Measurements from ENCODE around the gene FHOD1.

Gene FHOD1

GRCh38 chr16:67242138-67242730 lies 5.0 kb downstream of the FHOD1 start:
- Histone ChIP-seq H3K4me1 (ENCODE audit: control insufficient read depth, insufficient read depth, low read length, poor library complexity, severe bottlenecking) (peaks cover 32% of the 10 kb centered on the region), H3K27ac (ENCODE audit: insufficient read depth, low read length, poor library complexity, severe bottlenecking) (peak overlapping the region; percentile 49)

GRCh38 chr16:67241008-67241900 lies 6.0 kb downstream of the FHOD1 start:
- Histone ChIP-seq H3K27me3 (replicated peaks; ENCODE audit: control insufficient read depth, insufficient read depth, low read length, poor library complexity, severe bottlenecking) (no peaks in the 10 kb centered on the region), H3K9me3 (ENCODE audit: control insufficient read depth, low read length) (no peaks in the 10 kb centered on the region), H3K36me3 (ENCODE audit: control insufficient read depth, insufficient read depth, low read length) (peaks cover 23% of the 10 kb centered on the region), H3K4me3 (ENCODE audit: insufficient read depth, low read depth, low read length, poor library complexity, severe bottlenecking) (no peak overlapping the region), H3K27ac (ENCODE audit: insufficient read depth, low read length, poor library complexity, severe bottlenecking) (peak overlapping the region; percentile 28), H3K4me1 (ENCODE audit: control insufficient read depth, insufficient read depth, low read length, poor library complexity, severe bottlenecking) (peaks cover 28% of the 10 kb centered on the region)
- no peak for DNase-seq

More at GRCh38 chr16:67242138-67242730, 5.0 kb downstream of the FHOD1 start:
- Histone ChIP-seq H3K4me3 (ENCODE audit: insufficient read depth, low read depth, low read length, poor library complexity, severe bottlenecking) (no peak overlapping the region), H3K36me3 (ENCODE audit: control insufficient read depth, insufficient read depth, low read length) (peaks cover 19% of the 10 kb centered on the region), H3K27me3 (replicated peaks; ENCODE audit: control insufficient read depth, insufficient read depth, low read length, poor library complexity, severe bottlenecking) (no peaks in the 10 kb centered on the region), H3K9me3 (ENCODE audit: control insufficient read depth, low read length) (no peaks in the 10 kb centered on the region)
- no peak for DNase-seq

GRCh38 chr16:67240506-67240905 lies 6.8 kb downstream of the FHOD1 start:
- Histone ChIP-seq H3K27ac (ENCODE audit: insufficient read depth, low read length, poor library complexity, severe bottlenecking) (no peak overlapping the region), H3K36me3 (ENCODE audit: control insufficient read depth, insufficient read depth, low read length) (peaks cover 23% of the 10 kb centered on the region), H3K4me3 (ENCODE audit: insufficient read depth, low read depth, low read length, poor library complexity, severe bottlenecking) (no peak overlapping the region), H3K4me1 (ENCODE audit: control insufficient read depth, insufficient read depth, low read length, poor library complexity, severe bottlenecking) (peaks cover 27% of the 10 kb centered on the region), H3K27me3 (replicated peaks; ENCODE audit: control insufficient read depth, insufficient read depth, low read length, poor library complexity, severe bottlenecking) (no peaks in the 10 kb centered on the region), H3K9me3 (ENCODE audit: control insufficient read depth, low read length) (no peaks in the 10 kb centered on the region)
- DNase-seq: no peak

GRCh38 chr16:67238806-67239470 lies 8.3 kb downstream of the FHOD1 start:
- Histone ChIP-seq H3K27me3 (replicated peaks; ENCODE audit: control insufficient read depth, insufficient read depth, low read length, poor library complexity, severe bottlenecking) (no peaks in the 10 kb centered on the region), H3K36me3 (ENCODE audit: control insufficient read depth, insufficient read depth, low read length) (peaks cover 32% of the 10 kb centered on the region), H3K4me1 (ENCODE audit: control insufficient read depth, insufficient read depth, low read length, poor library complexity, severe bottlenecking) (peaks cover 14% of the 10 kb centered on the region), H3K4me3 (ENCODE audit: insufficient read depth, low read depth, low read length, poor library complexity, severe bottlenecking) (no peak overlapping the region), H3K9me3 (ENCODE audit: control insufficient read depth, low read length) (no peaks in the 10 kb centered on the region), H3K27ac (ENCODE audit: insufficient read depth, low read length, poor library complexity, severe bottlenecking) (no peak overlapping the region)
- no peak for DNase-seq

GRCh38 chr16:67238278-67238575 lies 9.1 kb downstream of the FHOD1 start:
- no peak overlapping the region for H3K4me3 ChIP-seq (ENCODE audit: insufficient read depth, low read depth, low read length, poor library complexity, severe bottlenecking)
- no peaks in the 10 kb centered on the region for H3K9me3 ChIP-seq (ENCODE audit: control insufficient read depth, low read length)
- DNase-seq: no peak
- H3K27me3 ChIP-seq (replicated peaks; ENCODE audit: control insufficient read depth, insufficient read depth, low read length, poor library complexity, severe bottlenecking): no peaks in the 10 kb centered on the region
- peaks cover 33% of the 10 kb centered on the region for H3K36me3 ChIP-seq (ENCODE audit: control insufficient read depth, insufficient read depth, low read length)
- no peak overlapping the region for H3K27ac ChIP-seq (ENCODE audit: insufficient read depth, low read length, poor library complexity, severe bottlenecking)
- peaks cover 7% of the 10 kb centered on the region for H3K4me1 ChIP-seq (ENCODE audit: control insufficient read depth, insufficient read depth, low read length, poor library complexity, severe bottlenecking)

GRCh38 chr16:67237396-67238277 lies 9.6 kb downstream of the FHOD1 start:
- Histone ChIP-seq H3K9me3 (ENCODE audit: control insufficient read depth, low read length) (no peaks in the 10 kb centered on the region), H3K36me3 (ENCODE audit: control insufficient read depth, insufficient read depth, low read length) (peaks cover 33% of the 10 kb centered on the region), H3K4me1 (ENCODE audit: control insufficient read depth, insufficient read depth, low read length, poor library complexity, severe bottlenecking) (peaks cover 7% of the 10 kb centered on the region), H3K27ac (ENCODE audit: insufficient read depth, low read length, poor library complexity, severe bottlenecking) (peak overlapping the region; percentile 7), H3K27me3 (replicated peaks; ENCODE audit: control insufficient read depth, insufficient read depth, low read length, poor library complexity, severe bottlenecking) (no peaks in the 10 kb centered on the region), H3K4me3 (ENCODE audit: insufficient read depth, low read depth, low read length, poor library complexity, severe bottlenecking) (no peak overlapping the region)
- DNase-seq: no peak

GRCh38 chr16:67236563-67237395 lies 10.5 kb downstream of the FHOD1 start:
- peaks cover 7% of the 10 kb centered on the region for H3K4me1 ChIP-seq (ENCODE audit: control insufficient read depth, insufficient read depth, low read length, poor library complexity, severe bottlenecking)
- peak; percentile 74 to 83 (median 77) for DNase-seq
- H3K36me3 ChIP-seq (ENCODE audit: control insufficient read depth, insufficient read depth, low read length): peaks cover 33% of the 10 kb centered on the region
- H3K27me3 ChIP-seq (replicated peaks; ENCODE audit: control insufficient read depth, insufficient read depth, low read length, poor library complexity, severe bottlenecking): no peaks in the 10 kb centered on the region
- H3K9me3 ChIP-seq (ENCODE audit: control insufficient read depth, low read length): no peaks in the 10 kb centered on the region
- peak overlapping the region; percentile 71 for H3K27ac ChIP-seq (ENCODE audit: insufficient read depth, low read length, poor library complexity, severe bottlenecking)
- no peak overlapping the region for H3K4me3 ChIP-seq (ENCODE audit: insufficient read depth, low read depth, low read length, poor library complexity, severe bottlenecking)

- Histone ChIP-seq H3K9me3 (ENCODE audit: control insufficient read depth, low read length) (no peaks in the 10 kb centered on the region), H3K4me1 (ENCODE audit: control insufficient read depth, insufficient read depth, low read length, poor library complexity, severe bottlenecking) (peaks cover 7% of the 10 kb centered on the region), H3K27me3 (replicated peaks; ENCODE audit: control insufficient read depth, insufficient read depth, low read length, poor library complexity, severe bottlenecking) (no peaks in the 10 kb centered on the region), H3K36me3 (ENCODE audit: control insufficient read depth, insufficient read depth, low read length) (peaks cover 40% of the 10 kb centered on the region), H3K4me3 (ENCODE audit: insufficient read depth, low read depth, low read length, poor library complexity, severe bottlenecking) (no peak overlapping the region), H3K27ac (ENCODE audit: insufficient read depth, low read length, poor library complexity, severe bottlenecking) (peak overlapping the region; percentile 71)
- DNase-seq: peak; percentile 57 to 68 (median 62)
Observed at GRCh38 chr16:67235816-67236562, 11.3 kb downstream of the FHOD1 start.
